Activated naive CD4-positive, alpha-beta T cell treated with anti-CD3 and anti-CD28 coated beads for 36 hours (primary cell): Measurements from ENCODE around the gene COX19. TPM values are rescaled to one million over a fixed set of nuclear protein-coding genes. Genes with fewer than 3 reads are reported as not detected.

Source experiments
- CTCF ChIA-PET: fragments of 350-600 bp; sonication (Branson Sonifier 250); formaldehyde crosslinking; loops from one replicate; lab custom pipeline; 2021; ENCODE audit warnings: antibody characterized with exemption; lab: Charles Lee
- DNase-seq: peaks from one replicate; pipeline ENCODE4 v3.0.0-alpha.2; 2020
- H3K27ac Mint-ChIP-seq: one replicate; pipeline ENCODE4 v1.8.0; 2021; ENCODE audit warnings: mild to moderate bottlenecking, mixed read lengths
- H3K27me3 Mint-ChIP-seq: one replicate; pipeline ENCODE4 v1.8.0; 2021; ENCODE audit warnings: low read depth, mixed read lengths
- H3K36me3 Mint-ChIP-seq: one replicate; pipeline ENCODE4 v1.8.0; 2021; ENCODE audit warnings: low read depth, mixed read lengths
- H3K4me1 Mint-ChIP-seq: one replicate; pipeline ENCODE4 v1.8.0; 2021; ENCODE audit warnings: low read depth, mixed read lengths
- H3K4me3 Mint-ChIP-seq: one replicate; pipeline ENCODE4 v1.8.0; 2021; ENCODE audit warnings: mild to moderate bottlenecking, moderate library complexity, mixed read lengths
- H3K9me3 Mint-ChIP-seq: one replicate; pipeline ENCODE4 v1.8.0; 2021; ENCODE audit warnings: mixed read lengths
- intact Hi-C: fragments of 100-400 bp; cut with micrococcal nuclease; formaldehyde crosslinking; loops from one replicate; pipeline ENCODE4 v1.15.1; 2023
- total RNA-seq, 2 experiments: library from RNA; stranded (reverse); gene quantifications; one replicate each; pipeline ENCODE4 v1.2.3, GENCODE V29; 2021

The COX19 gene
- total RNA-seq, 2 experiments from 2014 or later, result 12.6 to 15.2 TPM

DNA sequence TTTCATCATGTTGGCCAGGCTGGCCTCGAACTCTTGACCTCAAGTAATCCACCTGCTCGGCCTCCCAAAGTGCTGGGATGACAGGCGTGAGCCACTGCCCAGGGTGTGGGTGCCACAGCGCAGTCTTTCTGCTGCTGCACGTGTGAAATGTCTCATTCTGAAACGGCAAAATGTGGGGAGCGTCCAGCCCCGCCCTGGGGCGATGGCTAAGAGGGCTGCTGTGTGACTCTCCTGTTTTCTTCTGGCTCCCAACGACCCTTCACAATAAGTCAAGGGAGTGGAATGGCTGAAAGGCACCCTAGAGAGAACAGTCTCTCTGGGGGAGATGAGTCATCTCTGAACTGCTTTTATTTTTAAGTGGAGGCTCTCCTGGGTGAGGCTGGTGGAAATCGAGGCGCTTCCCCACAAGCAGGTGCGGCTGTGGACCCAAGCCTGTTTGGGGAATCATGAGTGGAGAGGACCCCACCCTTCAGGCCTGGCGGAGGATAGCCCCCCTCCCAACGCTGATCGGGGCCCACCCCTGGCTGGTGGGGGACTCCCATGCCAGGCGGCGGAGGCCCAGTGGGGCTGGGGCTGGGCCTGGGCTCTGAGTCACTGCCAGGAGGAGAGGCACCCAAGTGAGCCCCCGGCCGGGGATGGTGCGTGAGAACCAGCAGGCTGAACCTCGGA lies 38.8 kb downstream of the COX19 start:
- Mint-ChIP-seq H3K4me1 (peaks cover 32% of the 10 kb centered on the region), H3K36me3 (no peaks in the 10 kb centered on the region), H3K27ac (no peak overlapping the region), H3K4me3 (no peak overlapping the region), H3K9me3 (peaks cover 10% of the 10 kb centered on the region), H3K27me3 (no peaks in the 10 kb centered on the region)
- intact Hi-C loops, result no loop called here
- CTCF ChIA-PET, result no interaction called here
- peak; percentile 25 for DNase-seq

DNA sequence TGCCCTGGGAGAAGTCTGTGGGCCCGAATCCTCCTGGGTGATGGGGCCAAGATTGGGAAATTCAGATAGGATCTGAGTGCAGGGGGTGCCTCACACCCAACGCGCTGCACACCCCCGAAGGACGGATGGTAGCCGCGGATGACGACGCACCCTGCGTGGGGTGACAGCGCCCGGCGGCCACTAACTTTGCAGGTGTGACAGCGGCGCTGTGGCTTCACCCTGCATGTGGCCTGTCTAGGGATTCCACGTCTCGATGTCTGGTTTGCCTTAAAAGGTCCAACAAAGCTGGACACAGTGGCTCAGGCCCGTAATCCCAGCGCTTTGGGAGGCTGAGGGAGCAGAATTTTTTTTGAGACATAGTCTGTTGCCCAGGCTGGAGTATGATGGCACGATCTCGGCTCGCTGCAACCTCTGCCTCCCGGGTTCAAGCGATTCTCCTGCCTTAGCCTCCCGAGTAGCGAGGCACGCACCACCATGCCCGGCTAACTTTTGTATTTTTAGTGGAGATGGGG lies 39.4 kb downstream of the COX19 start:
- intact Hi-C loops, result no loop called here
- H3K27ac Mint-ChIP-seq, result no peak overlapping the region
- CTCF ChIA-PET, result no interaction called here
- no peaks in the 10 kb centered on the region for H3K27me3 Mint-ChIP-seq
- H3K9me3 Mint-ChIP-seq, result peaks cover 10% of the 10 kb centered on the region
- no peak overlapping the region for H3K4me3 Mint-ChIP-seq
- no peak for DNase-seq
- peaks cover 27% of the 10 kb centered on the region for H3K4me1 Mint-ChIP-seq
- H3K36me3 Mint-ChIP-seq, result no peaks in the 10 kb centered on the region

DNA sequence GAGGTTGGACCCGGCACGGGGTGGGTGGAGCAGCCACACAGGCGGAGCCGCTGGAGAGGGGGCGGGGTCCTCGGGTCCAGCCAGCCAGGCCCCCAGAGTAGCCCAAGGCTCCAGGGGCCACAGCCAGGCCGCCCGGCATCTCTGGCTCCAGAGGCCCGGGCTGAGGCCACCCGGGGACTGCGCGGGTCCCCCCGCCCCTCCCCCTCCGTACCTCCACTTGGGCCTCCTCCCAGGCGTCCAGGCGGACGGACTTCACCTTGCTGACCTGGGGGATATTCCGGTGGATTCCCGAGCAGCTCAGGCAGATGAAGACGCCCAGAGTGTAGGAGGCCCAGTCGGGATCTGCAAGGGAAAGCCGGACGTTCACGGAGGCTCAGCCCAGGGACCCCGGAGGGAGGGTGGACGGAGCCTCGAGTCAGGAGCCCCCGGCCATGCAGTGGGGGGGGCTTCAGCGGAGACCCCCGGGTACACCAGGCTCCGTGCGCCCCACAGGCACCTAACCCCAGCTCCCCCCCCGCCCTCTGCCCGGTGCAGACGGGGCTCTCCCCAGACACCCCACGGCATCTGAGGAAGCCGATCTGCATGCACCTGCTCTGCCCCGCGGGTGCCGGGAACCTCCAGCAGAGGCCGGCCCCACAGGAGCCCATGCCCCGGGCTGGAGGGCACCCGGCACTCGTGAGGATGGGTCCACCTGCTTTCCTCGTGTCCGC lies 40.0 kb downstream of the COX19 start:
- no peak overlapping the region for H3K4me3 Mint-ChIP-seq
- H3K36me3 Mint-ChIP-seq, result no peaks in the 10 kb centered on the region
- intact Hi-C loops, result no loop called here
- H3K9me3 Mint-ChIP-seq, result peaks cover 6% of the 10 kb centered on the region
- H3K27me3 Mint-ChIP-seq, result no peaks in the 10 kb centered on the region
- H3K27ac Mint-ChIP-seq, result no peak overlapping the region
- CTCF ChIA-PET, result no interaction called here
- no peak for DNase-seq
- peaks cover 20% of the 10 kb centered on the region for H3K4me1 Mint-ChIP-seq

DNA sequence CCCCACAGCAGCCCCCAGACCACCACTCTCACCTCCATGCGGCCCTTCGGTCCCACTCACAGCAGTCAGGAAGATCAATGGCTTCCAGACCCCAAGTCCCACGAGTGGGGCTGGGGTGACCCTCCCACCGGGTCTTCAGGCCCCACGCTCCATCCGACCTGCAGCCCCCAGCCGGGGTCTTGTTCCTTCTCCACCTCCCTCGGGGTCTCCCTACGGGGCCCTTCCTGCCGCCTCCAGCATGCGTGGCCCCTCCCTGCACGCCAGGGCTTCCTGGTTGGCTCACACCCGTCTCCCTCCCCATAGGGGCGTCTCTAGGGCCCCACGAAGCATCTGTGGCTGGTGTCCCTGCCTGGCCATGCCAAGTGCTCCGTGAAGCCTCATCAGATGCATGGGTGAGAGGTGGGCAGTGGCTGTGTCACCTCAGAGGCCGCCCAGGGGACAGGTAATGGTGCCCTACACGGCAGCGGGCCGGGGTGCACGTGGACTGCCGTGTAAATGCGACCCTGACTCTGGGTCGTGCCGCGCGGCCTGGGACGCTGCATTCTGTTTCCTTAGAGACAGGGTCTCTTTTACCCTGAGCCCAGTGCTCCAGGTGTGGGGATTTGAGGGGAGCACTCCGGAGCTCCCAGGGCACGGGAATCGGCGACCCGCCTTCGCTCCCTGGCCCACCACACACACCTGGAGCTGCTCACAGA lies 40.7 kb downstream of the COX19 start:
- H3K4me1 Mint-ChIP-seq, result peaks cover 20% of the 10 kb centered on the region
- H3K27ac Mint-ChIP-seq, result no peak overlapping the region
- H3K27me3 Mint-ChIP-seq, result no peaks in the 10 kb centered on the region
- CTCF ChIA-PET, result no interaction called here
- H3K9me3 Mint-ChIP-seq, result no peaks in the 10 kb centered on the region
- intact Hi-C loops, result no loop called here
- H3K4me3 Mint-ChIP-seq, result no peak overlapping the region
- DNase-seq, result no peak
- H3K36me3 Mint-ChIP-seq, result no peaks in the 10 kb centered on the region

DNA sequence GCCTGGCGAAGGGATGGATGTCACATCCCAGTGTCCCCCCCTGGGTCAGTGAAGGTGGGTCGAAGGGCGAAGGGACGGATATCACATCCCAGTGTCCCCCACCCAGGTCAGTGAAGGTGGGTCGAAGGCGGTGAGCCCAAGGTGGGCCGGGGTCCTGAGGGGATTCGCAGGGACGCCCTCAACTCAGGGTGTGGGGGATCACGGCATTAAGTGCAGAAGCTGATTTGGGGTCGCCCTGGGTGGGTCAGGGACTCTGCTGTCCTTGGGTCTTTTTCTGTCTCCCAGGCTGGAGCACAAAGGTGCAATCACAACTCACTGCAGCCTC lies 42.7 kb downstream of the COX19 start:
- CTCF ChIA-PET, result no interaction called here
- H3K27me3 Mint-ChIP-seq, result no peaks in the 10 kb centered on the region
- DNase-seq, result no peak
- H3K4me1 Mint-ChIP-seq, result peaks cover 18% of the 10 kb centered on the region
- no peaks in the 10 kb centered on the region for H3K36me3 Mint-ChIP-seq
- no peak overlapping the region for H3K4me3 Mint-ChIP-seq
- intact Hi-C loops, result no loop called here
- no peak overlapping the region for H3K27ac Mint-ChIP-seq
- H3K9me3 Mint-ChIP-seq, result no peaks in the 10 kb centered on the region

- Mint-ChIP-seq H3K27ac (no peak overlapping the region), H3K4me3 (no peak overlapping the region), H3K4me1 (peaks cover 17% of the 10 kb centered on the region), H3K36me3 (no peaks in the 10 kb centered on the region), H3K9me3 (no peaks in the 10 kb centered on the region), H3K27me3 (no peaks in the 10 kb centered on the region)
- CTCF ChIA-PET, result no interaction called here
- DNase-seq, result no peak
- intact Hi-C loops, result no loop called here
Observed at GRCh38 chr7:931871-932650, 43.3 kb downstream of the COX19 start.

DNA sequence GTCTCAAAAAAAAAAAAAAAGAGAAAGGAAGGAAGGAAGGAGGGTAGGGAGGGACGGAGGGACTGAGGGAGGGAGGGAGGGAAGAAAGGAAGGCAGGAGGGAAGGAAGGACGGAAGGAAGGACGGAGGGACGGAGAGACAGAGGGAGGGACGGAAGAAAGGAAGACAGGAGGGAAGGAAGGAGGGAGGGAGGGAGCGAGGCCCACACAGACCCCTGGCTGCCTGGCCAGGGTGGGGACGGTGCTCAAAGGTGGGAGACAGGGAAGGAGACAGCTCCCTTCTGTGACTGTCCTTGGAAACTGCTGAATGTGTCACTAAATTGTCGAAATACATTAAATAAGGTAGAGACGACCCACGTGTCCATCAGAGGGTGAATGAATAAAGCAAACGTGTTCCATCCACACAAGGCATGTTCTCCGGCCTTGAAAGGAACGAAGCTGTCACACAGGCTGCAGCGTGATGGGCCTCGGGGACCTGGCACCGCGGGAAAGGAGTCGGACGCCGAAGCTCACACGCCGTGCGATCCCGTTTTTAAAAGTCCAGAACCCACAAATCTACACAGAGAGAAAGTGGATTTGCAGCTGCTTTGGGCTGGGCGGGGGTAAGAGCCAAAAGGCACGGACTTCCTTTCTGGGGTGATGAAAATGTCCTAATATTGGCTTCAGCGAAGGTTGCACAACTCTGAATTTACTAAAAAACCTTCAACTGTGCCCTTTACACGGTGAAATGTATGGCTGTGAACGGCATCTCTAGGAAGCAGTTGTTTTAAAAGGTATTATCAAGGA lies 44.2 kb downstream of the COX19 start:
- no peak for DNase-seq
- no peaks in the 10 kb centered on the region for H3K9me3 Mint-ChIP-seq
- H3K4me3 Mint-ChIP-seq, result no peak overlapping the region
- no peak overlapping the region for H3K27ac Mint-ChIP-seq
- H3K27me3 Mint-ChIP-seq, result no peaks in the 10 kb centered on the region
- intact Hi-C loops, result no loop called here
- H3K4me1 Mint-ChIP-seq, result peaks cover 12% of the 10 kb centered on the region
- CTCF ChIA-PET, result no interaction called here
- H3K36me3 Mint-ChIP-seq, result no peaks in the 10 kb centered on the region

GRCh38 chr7:929311-929711 lies 46.0 kb downstream of the COX19 start:
- no peaks in the 10 kb centered on the region for H3K27me3 Mint-ChIP-seq
- no peaks in the 10 kb centered on the region for H3K36me3 Mint-ChIP-seq
- no peaks in the 10 kb centered on the region for H3K9me3 Mint-ChIP-seq
- intact Hi-C loops, result no loop called here
- no peak overlapping the region for H3K27ac Mint-ChIP-seq
- H3K4me1 Mint-ChIP-seq, result peaks cover 20% of the 10 kb centered on the region
- CTCF ChIA-PET, result interaction anchor here (0.6 kb wide), 1 partner anchor 22 kb away, joined by 3 read pairs; no protein-coding TSS in a partner anchor
- H3K4me3 Mint-ChIP-seq, result no peak overlapping the region
- DNase-seq, result no peak

DNA sequence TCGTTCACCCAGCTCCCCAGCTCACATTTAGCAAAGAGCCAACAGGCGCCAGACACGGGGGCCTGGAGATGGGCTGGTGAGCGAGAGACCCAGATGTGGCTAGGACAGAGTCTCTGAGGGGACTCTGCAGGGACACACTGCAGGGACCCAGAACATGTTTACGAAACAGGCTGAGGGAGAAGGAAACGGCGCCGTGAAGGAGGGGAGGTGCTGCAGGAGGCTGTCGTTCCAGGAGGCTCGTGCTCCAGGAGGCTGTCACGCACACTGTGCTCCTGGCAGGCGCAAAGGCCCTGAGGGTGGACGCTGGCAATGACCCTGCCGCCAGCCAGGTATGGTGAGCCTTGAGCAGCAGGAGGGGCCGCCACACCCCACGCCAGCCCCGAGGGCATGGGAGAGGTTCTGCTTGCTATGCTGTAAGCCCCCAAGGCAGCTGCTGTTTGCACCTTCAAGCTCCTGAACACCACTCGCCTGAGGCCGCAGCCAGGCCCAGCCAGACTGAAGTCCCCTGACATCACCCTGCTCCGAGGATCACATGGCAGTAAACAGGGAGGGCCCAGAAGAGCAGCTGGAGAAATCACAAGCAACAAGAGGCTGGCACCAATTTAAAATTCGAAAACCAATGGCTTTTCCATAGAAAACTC lies 48.2 kb downstream of the COX19 start:
- no peak overlapping the region for H3K4me3 Mint-ChIP-seq

DNA sequence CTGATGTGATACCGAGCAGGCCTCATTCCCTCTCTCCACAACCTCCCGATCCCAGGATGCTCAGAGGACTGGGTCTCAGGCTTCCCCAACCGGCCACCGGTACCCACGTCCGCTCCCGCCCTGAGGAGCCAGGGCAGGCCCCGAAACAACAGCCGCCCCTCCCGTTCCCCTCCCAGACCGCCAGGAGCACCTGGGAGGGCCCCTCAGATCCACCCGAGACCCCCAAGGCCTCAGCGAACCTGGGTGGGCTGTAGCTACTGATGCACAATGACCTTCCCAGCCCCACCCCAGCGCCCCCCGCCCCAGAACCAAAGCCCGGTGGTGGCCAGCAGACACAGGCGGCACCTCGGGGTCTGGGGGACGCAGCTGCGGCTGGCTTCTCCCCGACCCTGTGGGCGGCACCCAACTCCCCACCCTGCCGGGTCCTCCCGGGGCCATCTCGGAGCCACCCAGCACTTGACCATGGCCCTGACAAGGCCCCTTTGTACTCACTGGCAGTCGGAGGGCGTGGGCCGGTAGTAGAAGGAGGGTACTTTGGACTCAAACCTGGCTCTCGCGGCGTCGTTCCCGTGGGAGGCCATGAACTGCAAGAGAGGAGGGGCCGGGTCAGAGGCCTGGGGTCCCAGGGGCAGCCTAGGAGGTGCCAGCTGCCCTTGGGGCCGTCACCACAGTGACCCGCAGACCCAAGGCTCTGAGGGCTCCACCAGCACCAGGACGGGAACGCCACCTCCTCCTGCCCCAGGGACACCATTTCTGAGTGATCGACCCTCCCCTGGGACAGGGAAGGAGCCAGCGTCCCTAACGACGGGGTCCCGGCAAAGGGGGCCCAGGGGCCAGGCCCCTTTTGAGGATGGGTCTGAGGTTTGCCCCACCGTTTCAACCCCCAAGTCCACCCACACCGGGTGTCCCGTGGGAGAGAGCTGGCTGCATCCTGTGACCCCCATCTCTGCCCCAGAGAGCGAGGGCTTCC lies 49.0 kb downstream of the COX19 start:
- Mint-ChIP-seq H3K4me3 (no peak overlapping the region), H3K27ac (no peak overlapping the region), H3K9me3 (no peaks in the 10 kb centered on the region), H3K4me1 (peaks cover 39% of the 10 kb centered on the region), H3K27me3 (no peaks in the 10 kb centered on the region), H3K36me3 (no peaks in the 10 kb centered on the region)
- intact Hi-C loops, result no loop called here
- DNase-seq, result no peak
- CTCF ChIA-PET, result no interaction called here

More for the DNA sequence above, 48.2 kb downstream of the COX19 start:
- CTCF ChIA-PET, result no interaction called here
- Mint-ChIP-seq H3K27ac (no peak overlapping the region), H3K36me3 (no peaks in the 10 kb centered on the region), H3K4me1 (peaks cover 34% of the 10 kb centered on the region), H3K9me3 (no peaks in the 10 kb centered on the region), H3K27me3 (no peaks in the 10 kb centered on the region)
- no peak for DNase-seq
- intact Hi-C loops, result no loop called here
